AG09309 (cell line): ENCODE results near the gene TMSB10.

Source experiments
- DNase-seq: peaks from one replicate; pipeline ENCODE4 v3.0.0-alpha.2; 2010; ENCODE audit warnings: low read depth
- H3K4me3 ChIP-seq: 2 replicates; pipeline ENCODE4 v1.5.1; 2011; ENCODE audit warnings: mild to moderate bottlenecking, low read depth, low read length, moderate library complexity; ENCODE audit not compliant: control insufficient read depth
- CTCF ChIP-seq: IDR thresholded peaks from 2 replicates; pipeline ENCODE4 v1.5.1; 2011; ENCODE audit warnings: mild to moderate bottlenecking, low read depth, low read length, inconsistent platforms; ENCODE audit not compliant: insufficient read depth, control insufficient read depth; ENCODE audit errors: missing control alignments

Gene TMSB10

GRCh38 chr2:84919885-84920580 lies 14.6 kb downstream of the TMSB10 start:
- H3K4me3 ChIP-seq = peak overlapping the region; percentile 26
- TF ChIP-seq CTCF = no peak
- DNase-seq = peak; percentile 94

- H3K4me3 ChIP-seq = no peak overlapping the region
- no peak for TF ChIP-seq CTCF
- no peak for DNase-seq
Measured at GRCh38 chr2:84923009-84923408, 17.6 kb downstream of the TMSB10 start.

- no peak overlapping the region for H3K4me3 ChIP-seq
- no peak for DNase-seq
- no peak for TF ChIP-seq CTCF
Measured at GRCh38 chr2:84924173-84925106, 19.0 kb downstream of the TMSB10 start.

GRCh38 chr2:84925336-84925723 lies 19.9 kb downstream of the TMSB10 start:
- TF ChIP-seq CTCF = no peak
- H3K4me3 ChIP-seq = no peak overlapping the region
- DNase-seq = no peak

GRCh38 chr2:84925724-84926376 lies 20.4 kb downstream of the TMSB10 start:
- peak; percentile 88 for TF ChIP-seq CTCF
- H3K4me3 ChIP-seq = peak overlapping the region; percentile 27
- no peak for DNase-seq

- no peak for TF ChIP-seq CTCF
- no peak overlapping the region for H3K4me3 ChIP-seq
- no peak for DNase-seq
Measured at GRCh38 chr2:84927275-84927627, 21.8 kb downstream of the TMSB10 start.
